Liver (tissue), 2 donors: Measurements from ENCODE around the gene NHLRC1.

Experiments
- YY1 ChIP-seq: IDR thresholded peaks from 2 replicates; pipeline ENCODE4 v1.6.1; 2016; ENCODE audit warnings: antibody characterized with exemption, mild to moderate bottlenecking
- TF ChIP-seq, protein P1 (sequence below): fragments of 150-350 bp; IDR thresholded peaks from 2 replicates; pipeline ENCODE4 v1.5.1; 2017; ENCODE audit warnings: improper control_type of control experiment, low read depth, low read length; ENCODE audit not compliant: missing input control
- donor health status: healthy.

GRCh38 chr6:18118330-18118729 is 4.1 kb downstream of the NHLRC1 start:
- TF ChIP-seq, protein P1, sequence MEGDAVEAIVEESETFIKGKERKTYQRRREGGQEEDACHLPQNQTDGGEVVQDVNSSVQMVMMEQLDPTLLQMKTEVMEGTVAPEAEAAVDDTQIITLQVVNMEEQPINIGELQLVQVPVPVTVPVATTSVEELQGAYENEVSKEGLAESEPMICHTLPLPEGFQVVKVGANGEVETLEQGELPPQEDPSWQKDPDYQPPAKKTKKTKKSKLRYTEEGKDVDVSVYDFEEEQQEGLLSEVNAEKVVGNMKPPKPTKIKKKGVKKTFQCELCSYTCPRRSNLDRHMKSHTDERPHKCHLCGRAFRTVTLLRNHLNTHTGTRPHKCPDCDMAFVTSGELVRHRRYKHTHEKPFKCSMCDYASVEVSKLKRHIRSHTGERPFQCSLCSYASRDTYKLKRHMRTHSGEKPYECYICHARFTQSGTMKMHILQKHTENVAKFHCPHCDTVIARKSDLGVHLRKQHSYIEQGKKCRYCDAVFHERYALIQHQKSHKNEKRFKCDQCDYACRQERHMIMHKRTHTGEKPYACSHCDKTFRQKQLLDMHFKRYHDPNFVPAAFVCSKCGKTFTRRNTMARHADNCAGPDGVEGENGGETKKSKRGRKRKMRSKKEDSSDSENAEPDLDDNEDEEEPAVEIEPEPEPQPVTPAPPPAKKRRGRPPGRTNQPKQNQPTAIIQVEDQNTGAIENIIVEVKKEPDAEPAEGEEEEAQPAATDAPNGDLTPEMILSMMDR: no peak
- no peak for TF ChIP-seq YY1
